ENCODE data around the gene TTBK1. TPM values are rescaled to one million over a fixed set of nuclear protein-coding genes. Genes with fewer than 3 reads are reported as not detected.
A peak's percentile ranks its signal among the peaks of the same experiment; 100 is the strongest.

The TTBK1 gene
- total RNA-seq, 4 donors from 2014 or later = 1.4 to 2.4 (median 1.4) TPM; not detected in 1

GRCh38 chr6:43207286-43207685 is 36.0 kb upstream of the TTBK1 start:
- H3K4me3 ChIP-seq = no peak overlapping the region
- no peaks in the 10 kb centered on the region for H3K27me3 ChIP-seq
- H3K36me3 ChIP-seq = peaks cover 0 to 19% (median 0%) of the 10 kb centered on the region in 3 donors
- no peak for TF ChIP-seq CTCF (IDR thresholded peaks at IDR 0.05)
- no peak for TF ChIP-seq POLR2A (IDR thresholded peaks at IDR 0.05)
- no peaks in the 10 kb centered on the region for H3K9me3 ChIP-seq
- H3K27ac ChIP-seq = no peak overlapping the region
- no peaks in the 10 kb centered on the region for H3K4me1 ChIP-seq
- no peak for DNase-seq

GRCh38 chr6:43211955-43212354 is 31.3 kb upstream of the TTBK1 start:
- Histone ChIP-seq H3K9me3 (no peaks in the 10 kb centered on the region), H3K4me3 (no peak overlapping the region), H3K27me3 (no peaks in the 10 kb centered on the region), H3K4me1 (no peaks in the 10 kb centered on the region), H3K36me3 (peaks cover 0 to 38% (median 0%) of the 10 kb centered on the region in 3 donors), H3K27ac (no peak overlapping the region)
- DNase-seq = peak in 1 of 3 donors; percentile 5
- TF ChIP-seq CTCF (IDR thresholded peaks at IDR 0.05) (peak in 3 of 6 experiments; percentile 10 to 23 (median 17)), POLR2A (IDR thresholded peaks at IDR 0.05) (no peak)

- peak in 2 of 3 donors; percentile 11 to 14 for DNase-seq
- no peaks in the 10 kb centered on the region for H3K4me1 ChIP-seq
Measured at GRCh38 chr6:43213431-43213830, 29.9 kb upstream of the TTBK1 start.

GRCh38 chr6:43215066-43215465 is 28.2 kb upstream of the TTBK1 start:
- peak in 1 of 3 donors; percentile 36 for DNase-seq
- Histone ChIP-seq H3K27ac (no peak overlapping the region), H3K9me3 (no peaks in the 10 kb centered on the region), H3K36me3 (peaks cover 0 to 46% (median 0%) of the 10 kb centered on the region in 3 donors), H3K4me1 (no peaks in the 10 kb centered on the region), H3K4me3 (no peak overlapping the region), H3K27me3 (no peaks in the 10 kb centered on the region)
- no peak for TF ChIP-seq POLR2A (IDR thresholded peaks at IDR 0.05)
- TF ChIP-seq CTCF (IDR thresholded peaks at IDR 0.05) = no peak

More at GRCh38 chr6:43213431-43213830, 29.9 kb upstream of the TTBK1 start:
- Histone ChIP-seq H3K27ac (no peak overlapping the region), H3K36me3 (peaks cover 0 to 46% (median 0%) of the 10 kb centered on the region in 3 donors), H3K27me3 (no peaks in the 10 kb centered on the region), H3K4me3 (no peak overlapping the region), H3K9me3 (no peaks in the 10 kb centered on the region)
- no peak for TF ChIP-seq POLR2A (IDR thresholded peaks at IDR 0.05)
- no peak for TF ChIP-seq CTCF (IDR thresholded peaks at IDR 0.05)

GRCh38 chr6:43216200-43216599 is 27.1 kb upstream of the TTBK1 start:
- peak in 1 of 3 donors; percentile 23 for DNase-seq
- Histone ChIP-seq H3K36me3 (peaks cover 0 to 56% (median 0%) of the 10 kb centered on the region in 3 donors), H3K4me1 (no peaks in the 10 kb centered on the region), H3K4me3 (no peak overlapping the region), H3K9me3 (no peaks in the 10 kb centered on the region), H3K27ac (no peak overlapping the region), H3K27me3 (no peaks in the 10 kb centered on the region)
- TF ChIP-seq CTCF (IDR thresholded peaks at IDR 0.05) (no peak), POLR2A (IDR thresholded peaks at IDR 0.05) (no peak)

- peaks cover 0 to 63% (median 0%) of the 10 kb centered on the region in 3 donors for H3K36me3 ChIP-seq
- H3K9me3 ChIP-seq = no peaks in the 10 kb centered on the region
- DNase-seq = no peak
- no peaks in the 10 kb centered on the region for H3K27me3 ChIP-seq
- no peak overlapping the region for H3K27ac ChIP-seq
- TF ChIP-seq POLR2A (IDR thresholded peaks at IDR 0.05) (no peak), CTCF (IDR thresholded peaks at IDR 0.05) (no peak)
- no peak overlapping the region for H3K4me3 ChIP-seq
- no peaks in the 10 kb centered on the region for H3K4me1 ChIP-seq
Measured at GRCh38 chr6:43217351-43217750, 25.9 kb upstream of the TTBK1 start.

Measured in Peyer's patch (tissue), 4 donors.